ENCODE measurements around the gene LIPM.

GRCh38 chr10:88850712-88851111, 48.2 kb downstream of the LIPM start:
- no peak for TF ChIP-seq LEF1 (IDR thresholded peaks at IDR 0.05; ENCODE audit: borderline replicate concordance)
- TF ChIP-seq NFRKB (IDR thresholded peaks at IDR 0.05), result no peak
- no peak for TF ChIP-seq SUZ12 (IDR thresholded peaks at IDR 0.05)
- TF ChIP-seq ARNT (IDR thresholded peaks at IDR 0.05), result no peak
- no peak for TF ChIP-seq SP1 (IDR thresholded peaks at IDR 0.05)

All from HEK293T (cell line).